GM21723 (cell line): ENCODE data around the gene GPBP1.

ENCODE experiments used
- ATAC-seq: cut with Tn5 transposase; IDR thresholded peaks from one replicate; pipeline ENCODE4 v1.9.1; 2021; ENCODE audit warnings: mild to moderate bottlenecking, moderate library complexity; ENCODE audit not compliant: unreplicated experiment

Gene GPBP1

DNA sequence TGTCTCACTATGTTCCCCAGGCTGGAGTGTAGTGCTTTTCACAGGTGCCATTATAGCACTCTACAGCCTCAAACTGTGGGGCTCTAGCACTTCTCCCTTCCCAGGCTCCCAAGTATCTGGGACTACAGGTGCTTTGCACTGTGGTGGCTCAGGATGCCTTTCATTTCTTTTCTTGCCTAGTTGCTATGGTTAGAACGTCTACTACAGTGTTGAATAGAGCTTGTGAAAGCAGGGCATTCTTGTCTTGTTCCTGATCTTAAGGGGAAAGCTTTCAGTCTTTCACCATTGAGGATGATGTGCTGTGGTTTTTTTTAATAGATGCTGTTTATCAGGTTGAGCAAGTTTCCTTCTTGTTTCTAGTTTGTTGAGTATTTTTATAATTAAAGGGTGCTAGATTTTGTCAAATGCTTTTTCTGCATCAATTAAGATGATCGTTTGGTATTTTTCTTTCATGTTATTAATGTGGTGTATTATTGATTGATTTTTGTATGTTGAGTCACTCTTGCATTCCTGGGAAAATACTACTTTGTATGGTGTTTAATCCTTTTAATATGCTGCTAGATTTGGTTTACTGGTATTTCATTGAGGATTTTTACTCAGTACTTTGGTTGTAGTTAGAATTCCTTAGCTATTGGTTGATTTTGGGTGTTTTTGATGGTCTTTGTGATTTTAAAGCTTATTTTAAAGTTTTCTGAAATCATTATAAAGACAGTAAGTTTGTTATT lies 35.6 kb downstream of the GPBP1 start:
- ATAC-seq: no peak

DNA sequence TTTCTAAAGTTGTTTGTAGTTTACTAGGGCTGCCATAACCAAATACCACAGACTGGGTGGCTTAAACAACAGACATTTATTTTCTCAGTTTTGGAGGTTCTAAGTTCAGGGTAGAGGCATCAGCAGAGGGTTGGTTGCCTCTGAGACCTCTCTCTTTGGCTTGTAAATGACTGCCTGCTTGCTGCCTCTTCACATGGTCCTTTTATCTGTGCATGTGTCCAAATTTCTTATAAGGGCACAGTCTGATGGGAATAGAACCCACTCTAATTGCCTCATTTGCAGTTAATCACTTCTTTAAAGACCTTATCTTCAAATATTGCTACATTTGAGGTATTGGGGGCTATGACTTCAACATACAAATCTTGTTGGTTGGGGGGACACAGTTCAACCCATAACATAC lies 36.8 kb downstream of the GPBP1 start:
- no peak for ATAC-seq

DNA sequence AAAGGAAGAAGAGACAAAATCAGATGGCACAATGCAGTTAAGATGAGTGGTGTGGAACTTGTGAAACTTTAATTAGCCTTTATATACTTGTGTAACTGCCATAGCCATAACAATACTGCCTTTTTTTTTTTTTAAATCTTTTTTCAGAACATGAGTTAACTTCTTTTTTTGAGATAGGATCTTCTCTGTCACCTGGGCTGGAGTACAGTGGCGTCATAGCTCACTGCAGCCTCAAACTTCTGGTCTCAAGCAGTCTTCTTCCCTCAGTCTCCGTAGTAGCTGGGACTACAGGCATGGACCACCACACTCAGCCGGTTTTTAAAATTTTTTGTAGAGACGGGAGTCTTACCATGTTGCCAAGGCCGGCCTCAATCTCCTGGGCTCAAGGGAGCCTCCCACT lies 37.2 kb downstream of the GPBP1 start:
- ATAC-seq: no peak

DNA sequence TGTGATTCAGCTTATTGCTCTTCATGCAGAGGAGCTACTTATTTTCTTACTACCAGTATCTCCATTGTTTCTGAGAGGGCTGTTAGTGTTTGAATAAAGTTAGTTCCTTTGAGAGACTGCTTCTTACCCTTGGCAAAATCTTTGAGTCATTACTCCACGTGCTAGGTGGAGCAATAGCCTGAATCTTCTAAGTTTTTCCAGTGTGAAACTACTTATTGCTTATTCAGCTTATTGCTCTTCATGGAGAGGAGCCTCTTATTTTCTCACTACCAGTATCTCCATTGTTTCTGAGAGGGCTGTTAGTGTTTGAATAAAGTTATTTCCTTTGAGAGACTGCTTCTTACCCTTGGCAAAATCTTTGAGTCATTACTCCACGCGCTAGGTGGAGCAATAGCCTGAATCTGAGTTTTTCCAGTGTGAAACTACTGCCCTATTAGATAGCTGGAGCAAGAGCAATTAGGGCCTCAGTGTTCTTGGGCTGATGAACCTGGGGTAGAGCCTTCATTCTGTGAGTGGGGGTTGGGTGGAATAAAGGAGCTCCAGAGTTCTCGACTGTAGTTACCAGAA lies 41.9 kb downstream of the GPBP1 start:
- ATAC-seq: no peak

DNA sequence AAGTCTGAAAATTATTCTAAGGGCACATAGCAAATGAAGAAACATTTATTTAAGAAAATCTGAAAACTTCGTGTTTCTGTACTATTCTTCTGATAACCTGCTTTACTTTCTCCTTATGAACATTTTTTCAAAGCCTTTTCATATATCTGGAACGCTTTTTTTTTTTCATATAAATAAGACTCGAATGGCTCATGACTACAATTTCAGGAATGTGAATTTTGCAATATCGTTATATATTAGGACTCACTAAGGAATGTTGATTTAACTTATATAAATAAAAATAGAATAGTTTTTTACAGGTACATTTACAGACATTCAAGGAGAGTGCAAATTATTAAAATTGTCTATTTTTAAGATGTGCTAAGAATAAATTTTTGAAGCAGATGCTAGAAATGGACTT lies 42.9 kb downstream of the GPBP1 start:
- ATAC-seq: no peak

DNA sequence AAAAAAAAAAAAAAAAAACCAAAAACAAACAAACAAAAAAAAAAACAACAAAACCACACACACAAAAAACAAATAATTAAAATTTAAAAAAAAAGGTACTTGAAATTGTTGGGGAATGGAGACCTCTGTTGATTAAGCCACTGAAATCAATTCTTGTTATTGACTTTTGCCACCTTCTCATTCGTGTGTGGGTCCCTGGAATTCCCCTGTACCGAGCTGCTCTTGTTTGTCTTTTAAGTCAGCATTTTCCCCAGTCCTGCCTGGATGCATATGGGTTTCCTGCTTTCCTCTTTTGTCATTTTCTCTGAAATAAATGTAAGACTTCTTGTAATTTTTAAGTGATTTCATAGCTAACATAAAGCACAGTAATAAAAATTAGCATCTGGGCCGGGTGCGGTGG lies 45.5 kb downstream of the GPBP1 start:
- ATAC-seq: no peak

DNA sequence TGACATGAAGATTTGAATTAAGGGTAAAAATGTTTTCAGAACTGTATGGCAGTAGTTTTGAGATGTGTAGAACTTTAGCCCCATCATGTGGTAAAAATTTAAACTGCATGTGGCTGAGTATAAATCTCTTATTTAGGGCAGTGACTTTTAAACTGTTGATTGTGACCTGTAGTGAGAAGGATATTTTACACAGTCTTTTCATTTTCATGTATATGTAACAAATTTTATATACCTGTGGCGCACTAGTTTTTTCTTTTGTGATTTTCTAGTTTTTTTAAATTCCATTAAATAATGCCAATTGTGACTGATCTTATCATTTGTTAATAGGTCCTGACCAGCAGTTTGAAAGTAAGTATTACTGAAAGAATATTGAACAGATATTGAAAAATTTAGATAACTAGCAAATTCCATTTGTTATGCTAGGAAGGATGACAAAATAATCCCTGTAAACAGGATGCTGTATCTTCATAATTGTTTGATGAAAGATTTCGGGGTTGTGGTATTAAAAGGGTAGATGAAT lies 47.2 kb downstream of the GPBP1 start:
- peak; percentile 53 for ATAC-seq

DNA sequence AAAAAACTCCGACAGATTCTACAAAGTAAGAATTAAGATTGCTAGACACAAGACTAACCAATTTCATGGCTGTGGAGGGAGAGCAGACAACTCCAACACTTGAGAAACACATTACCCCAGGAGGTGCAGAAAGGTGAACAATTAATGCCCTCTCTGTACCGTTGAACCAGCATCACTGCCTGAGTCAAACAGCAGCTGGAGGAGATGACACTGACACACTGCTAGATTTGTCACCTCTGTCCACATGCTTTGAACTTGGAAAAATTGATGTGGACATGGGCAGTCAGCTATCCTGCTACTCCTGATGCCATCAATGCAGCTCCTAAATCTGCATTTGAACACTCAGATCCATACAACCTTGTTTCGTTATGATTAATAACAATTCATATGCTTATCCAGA lies 51.7 kb downstream of the GPBP1 start:
- ATAC-seq: no peak

DNA sequence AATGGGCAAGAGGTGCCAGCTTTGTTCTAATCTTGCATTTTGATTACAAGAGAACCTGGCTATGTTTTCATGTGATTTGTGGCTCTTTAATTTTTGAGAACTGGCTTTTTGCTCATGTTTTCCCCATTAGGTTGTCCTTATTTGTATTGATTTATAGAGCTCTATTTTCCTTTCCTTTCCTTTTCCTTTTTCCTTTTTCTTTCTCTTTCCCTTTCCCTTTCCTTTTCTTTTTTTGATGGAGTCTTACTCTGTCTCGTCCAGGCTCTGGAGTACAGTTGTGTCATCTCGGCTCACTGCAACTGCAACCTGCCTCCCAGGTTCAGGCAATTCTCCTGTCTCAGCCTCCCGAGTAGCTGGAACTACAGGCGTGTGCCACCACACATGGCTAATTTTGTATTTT lies 55.5 kb downstream of the GPBP1 start:
- no peak for ATAC-seq

DNA sequence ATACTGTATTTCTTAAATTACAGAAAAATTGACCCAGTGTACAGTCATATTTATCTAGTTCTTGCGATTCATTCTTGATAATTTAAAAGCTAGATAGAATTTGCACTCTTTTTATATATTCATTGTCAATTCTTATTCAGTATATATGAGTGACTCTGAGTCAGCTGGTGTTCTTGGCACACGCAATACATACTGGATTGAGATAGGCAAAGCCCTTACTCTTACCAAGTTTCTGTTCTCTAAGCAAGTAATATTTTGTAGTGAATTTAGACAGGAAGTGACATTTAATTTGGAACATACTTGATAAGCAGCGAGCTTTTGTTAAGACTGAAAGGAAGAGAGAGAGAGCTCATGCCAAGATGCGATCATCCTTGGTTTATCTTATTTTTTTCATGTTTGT lies 57.7 kb downstream of the GPBP1 start:
- no peak for ATAC-seq

DNA sequence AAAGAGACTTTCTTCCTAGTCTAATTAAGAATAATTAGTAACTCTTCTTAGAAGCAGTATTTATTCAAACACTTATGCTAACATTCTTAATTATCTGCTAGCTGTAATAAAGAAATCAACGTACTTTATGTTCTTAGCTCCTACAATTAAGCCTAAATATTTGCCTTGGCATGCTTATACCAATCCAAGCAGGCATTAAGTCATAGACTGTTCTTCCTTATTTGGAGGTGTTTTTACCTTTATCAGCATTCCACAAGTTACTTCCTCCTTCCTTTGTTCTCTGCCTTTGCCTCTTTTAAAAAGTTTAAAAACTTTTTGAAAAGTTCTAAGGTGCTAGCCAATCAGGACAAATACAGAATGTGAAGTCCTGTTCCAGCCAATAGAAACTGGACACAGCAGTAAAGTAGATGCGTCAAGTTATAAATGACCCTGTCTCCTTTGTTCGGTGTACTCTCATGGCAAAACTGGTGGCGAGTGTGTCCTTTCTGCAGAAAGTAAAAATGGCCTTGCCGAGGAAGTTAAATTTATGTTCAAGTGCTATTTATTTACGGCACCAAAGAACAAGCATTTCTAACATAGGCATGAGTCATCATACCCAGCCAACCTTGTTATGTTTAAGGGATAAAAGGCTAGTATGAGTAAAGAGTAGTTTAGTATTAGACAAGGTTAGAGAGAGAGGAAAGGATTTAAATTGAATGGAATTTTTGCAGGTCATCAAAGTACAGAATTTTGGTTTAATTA lies 58.6 kb downstream of the GPBP1 start:
- ATAC-seq: no peak

DNA sequence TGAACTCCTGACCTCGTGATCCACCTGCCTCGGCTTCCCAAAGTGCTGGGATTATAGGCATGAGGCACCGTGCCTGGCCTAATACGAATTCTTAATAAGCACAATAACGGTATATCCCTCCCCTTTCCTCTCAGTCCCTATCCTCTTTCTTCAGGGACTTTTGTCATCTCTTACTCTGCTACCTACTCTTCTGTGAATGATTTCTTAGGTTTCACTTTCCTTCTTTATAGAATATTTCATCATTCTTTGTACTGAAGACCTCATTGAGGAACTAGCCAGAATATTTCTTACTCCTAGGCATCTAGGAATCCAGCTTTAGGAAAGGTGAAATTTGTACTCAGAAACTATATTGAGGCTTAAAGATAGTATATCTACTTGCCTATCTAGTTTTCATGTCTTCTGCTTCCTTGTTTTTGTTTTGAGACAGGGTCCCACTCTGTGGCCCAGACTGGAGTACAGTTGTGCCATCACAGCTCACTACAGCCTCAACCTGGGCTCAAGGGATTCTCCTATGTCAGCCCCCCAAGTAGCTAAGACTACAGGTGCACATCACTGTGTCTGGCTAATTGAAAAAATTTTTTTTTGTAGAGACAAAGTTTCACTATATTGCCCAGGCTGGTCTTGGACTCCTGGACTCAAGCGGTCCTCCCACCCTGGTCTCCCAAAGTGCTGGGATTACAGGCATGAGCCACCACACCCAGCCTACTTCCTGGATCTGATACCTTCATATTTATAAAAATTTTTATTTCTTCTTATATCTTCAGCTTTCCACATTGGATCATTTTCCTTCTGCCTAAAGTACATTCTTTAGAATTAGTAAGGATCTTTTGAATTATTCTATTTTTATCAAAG lies 69.7 kb downstream of the GPBP1 start:
- peak; percentile 70 for ATAC-seq

DNA sequence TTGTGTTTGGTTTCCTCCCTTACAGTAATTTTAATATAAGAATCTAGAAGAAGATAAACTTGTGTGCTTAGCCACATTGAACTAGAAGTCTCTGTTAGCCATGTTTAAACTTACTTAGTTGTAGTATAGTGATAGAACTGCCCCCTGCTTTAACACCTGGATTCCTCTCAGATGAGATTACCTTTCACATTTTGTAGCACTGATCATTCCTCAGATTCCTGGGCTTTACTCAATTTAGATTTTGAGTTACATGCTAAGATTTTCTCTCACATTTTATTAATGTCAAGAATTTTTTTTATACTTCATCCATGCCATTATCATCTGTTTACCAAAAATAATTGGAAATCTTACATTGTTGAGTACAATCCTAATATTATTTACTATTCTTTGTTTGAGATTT lies 70.5 kb downstream of the GPBP1 start:
- ATAC-seq: no peak

DNA sequence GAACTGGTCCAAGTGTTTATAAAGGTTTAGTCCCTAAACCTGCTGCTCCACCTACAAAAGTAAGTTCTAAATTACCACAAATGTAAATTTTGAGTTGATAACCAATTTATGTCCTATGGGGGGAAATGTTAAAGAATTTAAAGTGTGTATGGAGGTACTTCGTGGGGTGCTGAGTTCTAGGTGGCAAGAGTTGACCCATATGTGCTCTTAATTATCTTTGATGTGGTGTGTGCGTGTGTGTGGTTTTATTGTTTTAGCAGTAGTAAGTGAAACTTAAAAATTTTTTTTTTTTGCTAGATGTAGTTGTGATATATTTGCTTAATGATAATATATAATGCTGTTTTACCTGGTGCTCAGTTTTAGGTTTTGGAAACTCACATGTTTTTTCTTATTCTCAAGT lies 72.6 kb downstream of the GPBP1 start:
- no peak for ATAC-seq

DNA sequence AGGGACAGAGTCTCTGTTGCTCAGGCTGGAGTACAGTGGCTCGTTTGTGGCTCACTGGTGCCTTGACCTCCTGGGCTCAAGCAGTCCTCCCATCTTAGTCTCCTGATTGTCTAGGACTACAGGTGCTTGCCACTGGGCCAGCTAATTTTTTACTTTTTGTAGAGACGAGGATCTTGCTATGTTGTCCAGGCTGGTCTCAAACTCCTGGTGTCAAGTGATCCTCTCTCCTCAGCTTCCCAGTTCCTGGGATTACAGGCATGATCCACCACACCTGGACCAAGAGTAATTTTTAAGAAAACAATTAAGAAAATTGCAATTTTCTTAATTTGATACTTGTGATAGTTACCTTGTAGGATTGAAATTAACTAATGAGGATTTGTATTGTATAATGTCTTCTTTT lies 73.9 kb downstream of the GPBP1 start:
- ATAC-seq: no peak

DNA sequence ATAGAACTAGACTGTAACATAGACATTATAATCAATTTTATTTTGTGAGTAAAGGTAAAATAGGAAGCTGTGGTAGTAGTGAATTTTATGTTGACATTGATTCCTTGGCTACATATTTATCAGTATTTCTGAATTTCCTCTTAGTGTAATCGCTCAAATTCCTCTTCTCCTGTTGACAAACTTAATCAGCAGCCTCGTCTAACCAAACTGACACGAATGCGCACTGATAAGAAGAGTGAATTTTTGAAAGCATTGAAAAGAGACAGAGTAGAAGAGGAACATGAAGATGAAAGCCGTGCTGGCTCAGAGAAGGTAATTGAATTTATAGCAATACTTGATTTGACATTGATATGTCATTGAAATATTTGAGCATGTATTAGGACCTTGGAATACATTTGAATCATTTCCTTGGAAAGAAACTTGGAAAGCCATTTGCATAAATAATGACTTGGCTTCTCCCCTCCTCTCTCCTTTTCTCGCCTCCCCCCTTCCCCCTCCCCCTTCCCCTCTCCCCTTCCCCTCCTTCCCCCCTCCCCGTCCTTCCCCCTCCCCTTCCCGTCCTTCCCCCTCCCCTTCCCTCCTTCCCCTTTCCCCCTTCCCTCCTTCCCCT lies 75.5 kb downstream of the GPBP1 start:
- no peak for ATAC-seq

DNA sequence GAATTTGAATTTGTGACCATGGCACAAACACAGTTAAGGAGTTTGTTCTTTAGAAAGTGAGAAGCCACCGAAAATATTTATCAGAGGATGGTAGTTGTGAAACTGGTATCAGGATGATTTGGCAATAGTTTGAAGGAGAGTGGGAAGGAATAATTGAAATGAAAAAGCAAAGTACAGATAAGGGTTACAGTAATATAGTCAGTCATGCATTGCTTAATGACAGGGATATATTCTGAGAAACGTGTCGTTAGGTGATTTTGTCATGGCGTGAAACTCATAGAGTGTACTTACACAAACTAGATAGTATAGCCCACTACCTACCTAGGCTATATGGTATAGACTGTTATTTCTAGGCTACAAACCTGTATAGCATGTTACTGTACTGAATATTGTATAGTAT lies 84.2 kb downstream of the GPBP1 start:
- no peak for ATAC-seq

DNA sequence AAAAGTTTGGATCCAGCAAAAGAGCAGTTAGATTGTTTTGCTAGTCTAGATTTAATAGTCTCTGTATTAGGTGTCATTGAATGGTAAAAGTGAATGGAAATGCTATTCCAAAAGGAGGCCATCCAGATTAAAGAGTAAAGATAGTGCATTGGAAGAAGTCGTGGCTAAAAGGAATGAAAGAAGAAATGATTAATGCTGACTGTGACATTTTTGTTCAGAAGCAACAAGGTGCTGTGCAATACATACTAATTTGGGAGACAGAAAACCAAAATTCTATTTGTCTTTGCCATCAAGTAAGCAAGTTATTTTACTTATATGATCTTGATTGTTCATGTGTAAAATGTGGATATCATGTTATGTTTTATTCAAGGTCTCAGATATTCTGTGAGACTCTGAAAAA lies 85.1 kb downstream of the GPBP1 start:
- ATAC-seq: no peak

DNA sequence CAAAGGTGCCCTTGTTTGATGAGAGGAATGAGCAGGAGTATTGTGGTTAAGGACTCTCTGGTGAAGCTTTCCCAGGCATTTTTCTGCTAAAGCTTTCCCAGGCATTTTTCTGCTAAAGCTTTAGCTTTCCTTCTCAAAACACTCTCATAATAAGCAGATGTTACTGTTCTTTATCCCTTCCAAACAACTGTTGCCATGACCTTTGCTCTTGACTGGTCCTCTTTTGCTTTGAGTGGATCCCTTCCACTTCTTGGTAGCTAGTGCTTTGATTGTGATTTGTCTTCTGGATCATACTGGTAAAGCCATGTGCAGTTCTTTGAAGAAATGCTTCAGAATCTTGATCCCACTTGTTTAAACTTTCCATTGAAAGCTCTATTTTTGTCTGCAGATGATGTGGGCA lies 85.8 kb downstream of the GPBP1 start:
- no peak for ATAC-seq

DNA sequence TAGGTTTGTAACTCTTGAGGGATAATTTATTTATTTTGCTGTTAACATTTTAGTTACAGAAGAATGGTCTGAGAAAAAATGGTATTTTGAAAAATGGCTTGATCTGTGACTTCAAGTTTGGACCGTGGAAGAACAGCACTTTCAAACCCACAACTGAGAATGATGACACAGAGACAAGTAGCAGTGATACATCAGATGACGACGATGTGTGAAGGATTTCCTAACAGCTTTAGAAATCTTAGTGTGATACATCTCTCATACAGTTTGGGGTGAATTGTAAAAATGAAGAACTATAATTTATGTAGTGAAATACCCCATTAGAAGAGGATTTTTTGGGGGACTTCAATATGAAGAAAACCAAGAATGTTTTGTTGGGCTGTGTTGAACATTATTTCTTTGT lies 88.7 kb downstream of the GPBP1 start:
- no peak for ATAC-seq

DNA sequence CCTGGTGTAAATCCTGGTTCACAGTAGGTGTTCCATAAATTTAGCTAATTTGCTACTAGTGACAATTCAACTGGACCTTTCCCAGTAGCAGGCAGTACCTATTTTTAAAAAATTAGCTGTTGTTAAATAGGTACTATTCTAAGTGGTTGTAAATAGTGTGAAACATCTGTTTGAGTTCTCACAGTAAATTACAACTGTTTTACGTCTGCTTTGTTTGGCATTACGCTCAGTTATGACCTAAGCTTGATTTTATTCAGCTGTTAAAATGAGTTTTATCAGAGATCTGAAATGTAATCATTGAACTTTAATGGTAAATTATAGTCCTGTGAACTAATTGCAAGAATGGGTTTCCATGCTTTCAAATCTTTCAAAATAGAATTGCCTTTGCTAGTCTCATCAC lies 93.9 kb downstream of the GPBP1 start:
- ATAC-seq: no peak
